Measurements from ENCODE around the gene TENM3.

The TENM3 gene

DNA sequence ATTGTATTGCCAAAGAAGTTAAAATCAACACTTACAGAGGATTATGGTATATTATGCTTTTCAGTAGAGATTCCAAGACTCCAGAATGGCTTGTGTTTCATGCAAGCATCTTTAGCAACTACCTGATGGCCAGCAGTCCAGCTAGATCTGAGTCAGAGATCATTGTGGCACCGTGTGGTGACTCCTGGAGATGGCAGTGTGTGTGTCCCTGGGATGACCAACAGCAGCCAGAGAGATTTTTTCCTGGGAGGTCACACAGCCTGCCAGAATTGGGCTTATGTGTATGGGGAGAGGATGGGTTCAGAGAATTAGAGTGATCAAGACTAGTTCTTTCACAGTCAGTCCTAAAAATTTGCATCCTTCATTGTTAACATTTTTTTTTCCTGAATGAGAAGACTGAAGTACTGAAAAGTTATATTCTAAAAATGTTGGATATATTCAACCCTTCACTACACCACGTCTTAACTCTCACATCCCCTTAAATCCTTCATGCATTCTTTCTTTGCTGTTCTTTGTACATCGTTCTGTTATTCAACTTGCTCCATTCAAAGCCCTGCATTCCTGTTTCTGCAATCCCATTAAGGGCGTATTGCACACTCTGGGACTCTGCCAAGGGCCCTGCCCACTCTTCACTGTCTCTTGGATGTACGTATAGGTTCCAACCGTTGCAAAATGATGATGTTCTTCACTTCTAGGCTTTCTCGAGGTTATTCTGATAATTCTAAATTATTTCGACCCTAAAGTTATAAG lies 12.4 kb downstream of the TENM3 start:
- Histone ChIP-seq H2AFZ (ENCODE audit: low read length) (no peak overlapping the region), H3F3A (ENCODE audit: insufficient read depth, low read length) (no peaks in the 10 kb centered on the region), H4K20me1 (ENCODE audit: insufficient read depth, low read length) (no peaks in the 10 kb centered on the region), H3K9me2 (ENCODE audit: low read depth, low read length) (no peaks in the 10 kb centered on the region), H3K4me3 (ENCODE audit: low read depth, low read length, poor library complexity, severe bottlenecking) (no peak overlapping the region), H3K27me3 (ENCODE audit: insufficient read depth, low read length) (no peaks in the 10 kb centered on the region), H3K27ac (ENCODE audit: low read depth, low read length, poor library complexity, severe bottlenecking) (no peak overlapping the region), H3K9ac (ENCODE audit: low read length) (no peak overlapping the region), H3K4me2 (ENCODE audit: low read length) (no peak overlapping the region), H3K4me1 (ENCODE audit: insufficient read depth, low read length, severe bottlenecking) (no peaks in the 10 kb centered on the region), H3K9me3 (ENCODE audit: low read length) (no peaks in the 10 kb centered on the region), H3K79me2 (ENCODE audit: insufficient read depth, low read length) (no peaks in the 10 kb centered on the region), H3K36me3 (ENCODE audit: insufficient read depth, low read length) (no peaks in the 10 kb centered on the region)
- TF ChIP-seq EZH2 (IDR thresholded peaks at IDR 0.05; ENCODE audit: borderline replicate concordance, low read length), result no peak
- TF ChIP-seq, protein P1, sequence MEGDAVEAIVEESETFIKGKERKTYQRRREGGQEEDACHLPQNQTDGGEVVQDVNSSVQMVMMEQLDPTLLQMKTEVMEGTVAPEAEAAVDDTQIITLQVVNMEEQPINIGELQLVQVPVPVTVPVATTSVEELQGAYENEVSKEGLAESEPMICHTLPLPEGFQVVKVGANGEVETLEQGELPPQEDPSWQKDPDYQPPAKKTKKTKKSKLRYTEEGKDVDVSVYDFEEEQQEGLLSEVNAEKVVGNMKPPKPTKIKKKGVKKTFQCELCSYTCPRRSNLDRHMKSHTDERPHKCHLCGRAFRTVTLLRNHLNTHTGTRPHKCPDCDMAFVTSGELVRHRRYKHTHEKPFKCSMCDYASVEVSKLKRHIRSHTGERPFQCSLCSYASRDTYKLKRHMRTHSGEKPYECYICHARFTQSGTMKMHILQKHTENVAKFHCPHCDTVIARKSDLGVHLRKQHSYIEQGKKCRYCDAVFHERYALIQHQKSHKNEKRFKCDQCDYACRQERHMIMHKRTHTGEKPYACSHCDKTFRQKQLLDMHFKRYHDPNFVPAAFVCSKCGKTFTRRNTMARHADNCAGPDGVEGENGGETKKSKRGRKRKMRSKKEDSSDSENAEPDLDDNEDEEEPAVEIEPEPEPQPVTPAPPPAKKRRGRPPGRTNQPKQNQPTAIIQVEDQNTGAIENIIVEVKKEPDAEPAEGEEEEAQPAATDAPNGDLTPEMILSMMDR (IDR thresholded peaks at IDR 0.05; ENCODE audit: low read length), result no peak

DNA sequence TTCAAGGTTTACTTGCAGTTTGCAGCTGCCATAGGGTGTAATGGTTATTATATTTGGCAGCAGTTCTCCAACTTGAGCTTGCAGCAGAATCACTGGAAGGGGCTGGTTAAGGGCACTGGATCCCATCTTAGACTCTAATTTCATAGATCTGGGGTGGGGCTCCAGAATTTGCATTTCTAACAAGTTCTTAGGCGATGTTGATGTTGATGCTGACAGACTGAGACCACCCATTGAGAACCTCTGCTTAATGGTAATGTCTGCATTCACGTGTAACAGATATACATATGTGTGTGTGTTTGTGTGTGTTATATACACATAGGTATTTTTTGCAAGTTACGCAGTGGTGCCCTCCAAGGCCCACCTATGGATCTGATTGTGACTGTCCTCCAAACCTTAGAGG lies 13.8 kb downstream of the TENM3 start:
- Histone ChIP-seq H3K9me3 (ENCODE audit: low read length) (no peaks in the 10 kb centered on the region), H3K9me2 (ENCODE audit: low read depth, low read length) (no peaks in the 10 kb centered on the region), H3K4me3 (ENCODE audit: low read depth, low read length, poor library complexity, severe bottlenecking) (no peak overlapping the region), H3F3A (ENCODE audit: insufficient read depth, low read length) (no peaks in the 10 kb centered on the region), H3K36me3 (ENCODE audit: insufficient read depth, low read length) (no peaks in the 10 kb centered on the region), H3K9ac (ENCODE audit: low read length) (no peak overlapping the region), H3K4me2 (ENCODE audit: low read length) (no peak overlapping the region), H3K79me2 (ENCODE audit: insufficient read depth, low read length) (no peaks in the 10 kb centered on the region), H4K20me1 (ENCODE audit: insufficient read depth, low read length) (no peaks in the 10 kb centered on the region), H3K27ac (ENCODE audit: low read depth, low read length, poor library complexity, severe bottlenecking) (no peak overlapping the region), H2AFZ (ENCODE audit: low read length) (no peak overlapping the region), H3K27me3 (ENCODE audit: insufficient read depth, low read length) (no peaks in the 10 kb centered on the region), H3K4me1 (ENCODE audit: insufficient read depth, low read length, severe bottlenecking) (no peaks in the 10 kb centered on the region)
- TF ChIP-seq, protein P1 (IDR thresholded peaks at IDR 0.05; ENCODE audit: low read length), result no peak

DNA sequence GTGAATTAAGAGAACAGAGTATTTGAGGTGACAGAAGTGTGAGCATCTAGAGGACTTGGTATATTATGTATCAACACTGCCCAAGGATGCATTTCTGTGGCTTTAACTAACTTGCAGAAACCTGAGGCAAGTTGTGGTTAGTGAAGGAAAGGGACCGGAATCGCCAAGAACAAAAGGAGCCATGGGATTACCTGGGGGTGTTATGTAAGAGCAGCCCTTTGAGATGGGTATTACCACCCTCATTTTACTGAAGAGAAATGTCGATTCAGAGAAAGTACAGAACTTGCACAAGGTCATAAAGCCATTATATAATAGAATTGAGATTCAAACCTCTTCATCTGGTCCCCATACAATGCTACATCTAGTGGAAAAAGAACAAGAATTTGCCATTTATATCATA lies 14.3 kb downstream of the TENM3 start:
- Histone ChIP-seq H3K36me3 (ENCODE audit: insufficient read depth, low read length) (no peaks in the 10 kb centered on the region), H3K9me2 (ENCODE audit: low read depth, low read length) (no peaks in the 10 kb centered on the region), H3K27ac (ENCODE audit: low read depth, low read length, poor library complexity, severe bottlenecking) (no peak overlapping the region), H3K4me2 (ENCODE audit: low read length) (no peak overlapping the region), H3K27me3 (ENCODE audit: insufficient read depth, low read length) (no peaks in the 10 kb centered on the region), H2AFZ (ENCODE audit: low read length) (no peak overlapping the region), H3K9me3 (ENCODE audit: low read length) (no peaks in the 10 kb centered on the region), H3K4me3 (ENCODE audit: low read depth, low read length, poor library complexity, severe bottlenecking) (no peak overlapping the region), H3K4me1 (ENCODE audit: insufficient read depth, low read length, severe bottlenecking) (no peaks in the 10 kb centered on the region), H3F3A (ENCODE audit: insufficient read depth, low read length) (no peaks in the 10 kb centered on the region), H3K9ac (ENCODE audit: low read length) (no peak overlapping the region), H3K79me2 (ENCODE audit: insufficient read depth, low read length) (no peaks in the 10 kb centered on the region), H4K20me1 (ENCODE audit: insufficient read depth, low read length) (no peaks in the 10 kb centered on the region)
- no peak for TF ChIP-seq EZH2 (IDR thresholded peaks at IDR 0.05; ENCODE audit: borderline replicate concordance, low read length)
- TF ChIP-seq, protein P1 (IDR thresholded peaks at IDR 0.05; ENCODE audit: low read length), result no peak
